SW480 (cell line): Measurements from ENCODE around the gene SLC22A17.

ENCODE experiments used
- DNase-seq: peaks from one replicate; pipeline ENCODE4 v3.0.0-alpha.2; 2016; ENCODE audit warnings: low spot score

Gene SLC22A17

DNA sequence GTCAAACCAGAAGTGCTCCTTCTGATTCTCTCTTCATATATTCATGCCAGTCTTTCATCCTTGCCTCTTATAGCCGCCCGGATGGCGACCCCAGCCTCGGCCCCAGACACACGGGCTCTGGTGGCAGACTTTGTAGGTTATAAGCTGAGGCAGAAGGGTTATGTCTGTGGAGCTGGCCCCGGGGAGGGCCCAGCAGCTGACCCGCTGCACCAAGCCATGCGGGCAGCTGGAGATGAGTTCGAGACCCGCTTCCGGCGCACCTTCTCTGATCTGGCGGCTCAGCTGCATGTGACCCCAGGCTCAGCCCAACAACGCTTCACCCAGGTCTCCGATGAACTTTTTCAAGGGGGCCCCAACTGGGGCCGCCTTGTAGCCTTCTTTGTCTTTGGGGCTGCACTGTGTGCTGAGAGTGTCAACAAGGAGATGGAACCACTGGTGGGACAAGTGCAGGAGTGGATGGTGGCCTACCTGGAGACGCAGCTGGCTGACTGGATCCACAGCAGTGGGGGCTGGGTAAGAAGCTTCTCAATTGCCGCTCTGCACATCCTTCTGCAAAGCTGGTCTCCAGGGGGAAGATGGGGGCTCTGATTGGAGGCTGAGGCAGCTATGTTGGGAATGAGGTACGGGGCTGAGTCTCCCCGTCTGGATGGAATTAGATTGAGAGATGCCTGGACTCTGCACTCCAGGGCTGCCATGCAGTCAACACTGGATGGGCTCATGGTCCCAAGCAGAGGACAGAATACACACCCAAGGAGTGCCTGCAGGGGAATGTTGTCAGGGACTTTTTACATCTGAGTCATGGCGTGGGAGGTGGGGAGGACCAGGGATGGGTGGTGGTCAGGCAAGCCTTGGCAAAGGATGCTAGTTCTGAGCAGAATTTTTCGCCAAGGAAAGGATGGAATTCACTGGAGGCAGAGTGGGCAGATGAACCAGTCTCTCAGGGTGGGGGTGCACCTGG is 44.7 kb downstream of the SLC22A17 start:
- no peak for DNase-seq

GRCh38 chr14:23307146-23307530 is 45.5 kb downstream of the SLC22A17 start:
- DNase-seq, result no peak

DNA sequence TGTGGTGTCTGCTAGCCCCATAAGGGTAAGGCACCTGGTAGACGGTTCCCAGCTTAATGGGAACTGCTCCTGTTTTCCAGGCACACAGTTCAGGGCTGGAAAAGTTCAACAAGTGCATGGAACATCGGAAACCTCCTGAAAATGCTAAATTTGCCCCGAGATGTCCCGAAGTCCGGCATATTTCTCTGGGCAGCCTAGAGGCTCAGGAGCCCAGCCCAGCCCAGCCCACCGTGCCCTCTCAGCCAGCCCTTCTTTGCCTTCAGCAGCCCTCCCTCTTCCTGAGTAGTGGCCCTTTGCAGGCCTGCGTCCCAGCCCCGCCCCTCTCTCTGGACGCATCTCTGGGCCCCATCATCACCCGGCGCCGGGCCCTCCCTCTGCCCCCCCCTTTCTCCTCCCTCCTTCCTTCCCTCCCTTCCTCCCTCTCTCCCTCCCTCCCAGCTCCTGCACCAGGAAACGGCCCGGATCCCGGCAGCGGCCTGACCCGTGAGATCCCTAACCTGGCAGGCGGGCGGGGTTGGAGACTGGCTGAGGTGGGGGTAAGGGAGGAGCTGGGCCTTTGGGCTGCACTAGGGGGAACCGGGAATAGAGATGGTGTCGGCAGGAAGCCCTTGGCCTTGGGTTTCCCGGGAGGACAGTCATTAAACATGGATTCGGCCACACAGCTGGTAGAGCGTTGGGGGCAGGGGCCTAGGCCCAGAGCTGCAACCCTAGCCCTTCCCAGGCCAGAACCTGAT is 46.1 kb downstream of the SLC22A17 start, which contains the start of gene BCL2L2:
TSS of gene BCL2L2 (plus strand) at position 422 of the 734 bp plus-strand sequence. CDS start 935 bp downstream, outside the sequence.
- DNase-seq, result peak; percentile 84

DNA sequence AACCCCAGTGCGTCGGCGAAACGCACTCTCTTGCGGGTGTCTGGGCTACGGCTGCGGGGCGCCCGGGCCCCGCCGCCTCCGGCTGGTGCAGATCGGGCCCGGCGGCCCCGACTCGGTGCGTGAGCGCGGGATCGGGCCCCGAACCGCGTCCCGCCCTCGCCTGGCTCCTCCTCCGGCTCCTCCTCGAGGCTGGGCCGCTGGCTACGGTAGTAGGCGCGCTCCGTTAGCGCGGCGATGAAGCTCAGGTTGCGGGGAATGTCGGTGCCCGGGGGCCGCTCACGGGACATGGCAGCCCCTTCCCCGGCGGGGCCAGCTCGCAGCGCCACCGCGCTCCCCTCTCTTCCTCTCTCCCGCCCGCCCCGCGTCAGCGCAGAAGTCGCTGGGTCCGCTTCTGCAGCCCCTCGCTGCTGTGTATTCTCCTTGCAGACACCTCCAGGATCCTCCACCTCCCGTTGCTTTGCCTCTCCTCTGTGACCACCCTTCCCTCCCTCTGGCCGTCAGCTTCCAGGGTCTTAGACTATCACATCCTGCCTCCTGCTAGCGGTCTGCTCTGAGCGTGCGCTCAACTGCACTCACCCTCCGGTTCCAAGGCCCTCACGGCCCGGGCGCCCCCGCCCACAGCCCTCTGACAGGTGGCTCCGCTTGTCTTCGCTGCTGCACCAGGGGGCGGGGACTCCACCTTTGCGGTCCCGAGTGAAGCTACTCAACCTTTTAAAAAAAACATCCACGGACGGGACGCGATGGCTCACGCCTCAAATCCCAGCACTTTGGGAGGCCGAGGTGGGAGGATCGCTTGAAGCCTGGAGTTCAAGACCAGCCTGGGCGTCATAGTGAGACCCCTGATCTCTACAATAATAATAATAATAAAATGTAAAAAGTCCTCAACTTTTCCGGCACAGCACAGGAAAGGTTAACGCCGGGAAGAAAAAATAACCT is 50.1 kb downstream of the SLC22A17 start, which contains the start of gene PPP1R3E:
TSS of gene PPP1R3E (minus strand) at position 570 of the 936 bp plus-strand sequence. CDS start at position 287, 283 bp downstream.
- peak; percentile 83 for DNase-seq

DNA sequence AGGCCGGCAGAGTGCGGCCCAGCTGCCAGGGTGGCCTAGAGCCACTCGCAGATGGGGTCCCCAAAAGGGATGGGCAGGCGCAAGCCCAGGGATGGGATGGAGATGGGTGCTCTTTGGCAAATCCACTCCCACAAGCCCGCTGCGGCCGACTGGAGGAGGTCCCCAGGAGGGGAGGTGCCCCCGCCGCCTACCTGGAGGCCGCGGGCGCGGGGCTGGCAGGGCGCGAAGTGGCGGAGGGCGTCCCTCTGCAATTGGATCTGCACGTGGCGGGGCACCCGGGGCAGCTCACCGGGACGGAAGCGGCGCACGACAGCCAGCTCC is 50.8 kb downstream of the SLC22A17 start:
- DNase-seq, result no peak

DNA sequence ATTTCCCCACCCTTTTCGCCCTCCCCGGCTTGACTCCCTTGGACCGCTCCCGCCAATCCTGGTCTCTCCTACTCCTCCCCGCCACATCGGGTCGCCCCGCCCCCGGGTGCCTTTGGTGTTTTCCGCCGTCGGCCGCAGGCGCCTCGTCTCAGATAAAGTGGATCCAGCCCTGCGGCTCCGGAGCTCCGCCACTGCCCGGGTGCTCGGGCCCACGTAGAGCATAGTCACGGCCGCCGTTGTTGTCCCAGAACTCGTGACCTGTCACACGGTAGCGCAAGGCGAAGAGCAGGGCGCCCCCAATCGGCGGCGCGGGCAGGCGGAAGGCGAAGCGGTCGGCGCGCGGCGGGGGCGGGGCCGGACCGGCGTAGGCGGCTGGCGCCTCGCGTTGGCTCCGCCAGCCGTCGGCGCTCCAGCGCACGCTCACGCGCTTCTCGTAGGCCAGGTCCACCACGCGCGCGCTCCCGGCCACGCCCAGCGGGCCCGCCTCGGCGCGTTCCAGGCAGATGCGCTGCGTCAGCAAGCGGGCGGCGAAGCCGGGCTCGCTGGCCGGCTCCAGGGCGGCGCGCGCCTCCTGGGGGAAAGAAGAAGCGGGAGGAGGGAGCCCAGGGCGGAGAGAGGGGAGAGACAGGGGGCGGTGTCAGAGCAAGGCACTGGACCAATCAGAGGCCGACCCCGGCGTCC is 51.3 kb downstream of the SLC22A17 start:
- peak; percentile 96 for DNase-seq

- peak; percentile 36 for DNase-seq
Measured at GRCh38 chr14:23300687-23301223, 51.9 kb downstream of the SLC22A17 start.

- no peak for DNase-seq
Measured at GRCh38 chr14:23299986-23300686, 52.6 kb downstream of the SLC22A17 start.

DNA sequence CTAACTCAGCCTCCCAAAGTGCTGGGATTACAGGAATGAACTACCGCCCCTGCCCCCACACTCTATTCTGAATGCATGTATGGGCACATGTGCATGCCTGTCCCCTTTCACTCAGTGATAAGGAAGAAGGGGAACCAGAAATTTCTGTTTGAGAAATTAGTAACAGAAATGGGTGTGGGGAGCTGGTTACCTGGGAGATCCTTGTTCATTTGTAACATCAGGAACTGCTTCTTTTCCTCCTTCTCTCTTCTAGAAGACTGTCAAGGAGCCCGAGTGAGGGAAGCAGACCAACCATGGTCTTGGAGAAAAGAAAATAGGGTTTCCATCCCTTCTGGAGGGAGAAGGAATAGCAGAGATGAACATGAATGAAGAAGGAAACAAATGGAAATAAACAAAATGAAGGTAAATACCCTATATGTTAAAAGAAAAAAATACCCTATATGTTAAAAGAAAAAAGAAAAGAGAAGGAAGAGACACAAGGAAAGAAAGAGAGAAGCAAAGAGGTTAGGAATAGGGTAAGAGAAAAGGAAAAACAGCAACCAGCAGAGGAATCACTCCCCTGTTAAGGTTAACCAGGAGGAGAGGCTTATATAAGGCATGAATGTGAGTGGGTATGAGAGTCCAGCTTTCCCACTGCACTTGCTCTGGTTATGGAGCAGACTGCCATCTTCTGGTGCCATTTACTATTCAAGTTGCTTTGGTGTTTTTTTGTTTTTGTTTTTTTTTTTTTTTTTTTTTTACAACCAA is 53.3 kb downstream of the SLC22A17 start:
- peak; percentile 72 for DNase-seq

DNA sequence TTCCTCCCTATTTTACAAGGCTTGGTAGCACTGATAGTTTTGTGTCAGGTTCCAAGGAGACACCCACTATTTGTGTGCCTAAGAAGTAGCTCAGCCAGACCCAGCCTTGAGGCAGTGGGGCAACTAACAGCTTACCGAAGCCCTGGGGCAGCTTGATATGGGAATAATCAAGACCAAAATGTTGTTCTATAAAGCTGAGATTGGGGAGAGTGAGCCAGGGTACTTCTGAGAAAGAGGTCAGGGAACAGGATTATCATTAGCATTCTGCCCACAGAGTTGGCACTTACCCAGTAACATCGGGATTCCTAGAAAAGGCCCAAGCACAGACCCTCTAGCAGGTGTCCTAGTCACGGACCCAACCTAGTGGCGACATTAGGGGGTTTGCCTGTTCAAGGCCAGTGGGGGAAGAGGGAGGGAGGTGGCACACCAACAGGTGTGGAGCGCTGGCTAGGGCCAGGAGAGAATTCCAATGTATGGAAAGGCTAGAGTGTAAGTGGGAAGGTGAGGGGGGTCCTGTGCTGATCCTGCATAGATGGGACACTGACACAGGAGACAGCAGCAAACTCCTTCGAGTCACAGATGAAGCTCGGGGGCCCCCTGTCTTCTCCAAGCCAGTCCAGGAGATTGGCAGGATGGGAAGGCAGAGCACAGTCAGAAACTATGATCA is 54.9 kb downstream of the SLC22A17 start:
- DNase-seq, result no peak

DNA sequence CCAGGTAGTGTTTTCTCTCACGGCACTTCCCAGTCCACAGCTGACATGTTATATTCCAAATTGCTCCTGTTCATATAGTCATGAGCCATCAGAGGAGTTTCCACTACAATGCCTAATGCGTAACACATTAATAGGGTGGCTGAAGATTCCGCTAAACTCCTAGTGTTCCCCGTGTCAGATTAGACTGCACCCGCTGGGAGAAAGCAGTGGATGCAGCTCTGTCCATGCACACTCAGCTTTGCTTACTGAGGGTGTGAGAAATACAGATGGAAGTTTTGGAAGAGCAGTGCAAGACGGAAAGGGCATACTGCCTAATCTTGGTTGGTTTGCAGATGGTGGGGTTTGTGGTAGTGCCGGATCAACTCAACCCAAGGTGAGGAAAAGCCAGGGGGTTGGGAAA is 55.6 kb downstream of the SLC22A17 start:
- DNase-seq, result no peak
